GM13976 (cell line): ENCODE data around the gene SH3TC1.

Experiments
- DNase-seq: peaks from one replicate; pipeline ENCODE4 v3.0.0; 2012; ENCODE audit warnings: low spot score
- in situ Hi-C: fragments of 300-500 bp; cut with MboI; formaldehyde crosslinking; loops from one replicate; pipeline ENCODE4 v1.12.0; 2022; ENCODE audit warnings: low sequenced_read_pairs, mixed read lengths, inconsistent platforms; ENCODE audit not compliant: unreplicated experiment
- TF ChIP-seq, protein P1 (sequence below): IDR thresholded peaks from 2 replicates; pipeline ENCODE4 v1.5.1; 2012; ENCODE audit warnings: borderline replicate concordance, mild to moderate bottlenecking; ENCODE audit not compliant: insufficient read depth; ENCODE audit errors: extremely low read depth, missing control alignments, control extremely low read depth

Gene SH3TC1

DNA sequence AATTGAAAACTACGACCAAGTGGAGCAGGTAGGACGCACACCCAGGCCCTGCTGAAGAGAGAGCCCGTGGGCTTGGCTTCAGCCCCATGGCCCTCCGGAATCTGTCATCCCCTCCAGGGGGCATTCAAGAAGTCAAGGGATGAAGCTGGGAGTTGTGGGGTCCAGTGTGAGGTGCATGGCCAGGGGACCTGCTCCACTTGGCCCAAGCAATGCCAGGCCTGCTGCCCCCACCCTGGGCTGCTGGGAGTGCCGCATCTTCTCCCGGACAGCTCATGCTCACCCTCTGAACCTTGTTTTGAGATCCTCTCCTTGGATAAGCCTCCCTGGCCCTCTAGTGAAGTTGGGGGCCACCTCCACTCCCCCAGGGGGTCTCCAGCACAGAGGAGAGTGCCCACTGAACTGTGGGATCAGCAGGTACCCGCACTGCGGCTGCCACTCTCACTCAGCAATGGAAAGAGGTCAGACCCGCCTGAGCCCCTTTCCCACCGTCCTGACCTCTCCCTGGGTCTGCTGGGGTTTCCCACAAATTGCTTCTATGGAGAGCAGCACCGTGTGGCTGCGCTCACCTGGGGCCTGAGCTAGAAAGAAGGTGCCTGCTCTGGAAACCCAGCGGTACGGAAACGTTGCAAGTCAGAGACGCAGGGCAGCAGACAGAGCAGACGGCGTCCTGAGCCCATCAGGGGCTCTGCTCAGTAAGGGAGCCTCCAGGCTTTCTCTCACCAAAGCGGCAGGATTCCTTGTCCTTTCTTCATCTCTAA lies 35.5 kb upstream of the SH3TC1 start:
- no peak for DNase-seq
- in situ Hi-C loops: no loop called here
- TF ChIP-seq, protein P1, sequence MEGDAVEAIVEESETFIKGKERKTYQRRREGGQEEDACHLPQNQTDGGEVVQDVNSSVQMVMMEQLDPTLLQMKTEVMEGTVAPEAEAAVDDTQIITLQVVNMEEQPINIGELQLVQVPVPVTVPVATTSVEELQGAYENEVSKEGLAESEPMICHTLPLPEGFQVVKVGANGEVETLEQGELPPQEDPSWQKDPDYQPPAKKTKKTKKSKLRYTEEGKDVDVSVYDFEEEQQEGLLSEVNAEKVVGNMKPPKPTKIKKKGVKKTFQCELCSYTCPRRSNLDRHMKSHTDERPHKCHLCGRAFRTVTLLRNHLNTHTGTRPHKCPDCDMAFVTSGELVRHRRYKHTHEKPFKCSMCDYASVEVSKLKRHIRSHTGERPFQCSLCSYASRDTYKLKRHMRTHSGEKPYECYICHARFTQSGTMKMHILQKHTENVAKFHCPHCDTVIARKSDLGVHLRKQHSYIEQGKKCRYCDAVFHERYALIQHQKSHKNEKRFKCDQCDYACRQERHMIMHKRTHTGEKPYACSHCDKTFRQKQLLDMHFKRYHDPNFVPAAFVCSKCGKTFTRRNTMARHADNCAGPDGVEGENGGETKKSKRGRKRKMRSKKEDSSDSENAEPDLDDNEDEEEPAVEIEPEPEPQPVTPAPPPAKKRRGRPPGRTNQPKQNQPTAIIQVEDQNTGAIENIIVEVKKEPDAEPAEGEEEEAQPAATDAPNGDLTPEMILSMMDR: no peak

- in situ Hi-C loops: no loop called here
- DNase-seq: no peak
- TF ChIP-seq, protein P1: no peak
Measured at GRCh38 chr4:8164194-8164565, 34.9 kb upstream of the SH3TC1 start.

- in situ Hi-C loops: no loop called here
- DNase-seq: no peak
- TF ChIP-seq, protein P1: no peak
Measured at GRCh38 chr4:8164687-8165086, 34.4 kb upstream of the SH3TC1 start.

DNA sequence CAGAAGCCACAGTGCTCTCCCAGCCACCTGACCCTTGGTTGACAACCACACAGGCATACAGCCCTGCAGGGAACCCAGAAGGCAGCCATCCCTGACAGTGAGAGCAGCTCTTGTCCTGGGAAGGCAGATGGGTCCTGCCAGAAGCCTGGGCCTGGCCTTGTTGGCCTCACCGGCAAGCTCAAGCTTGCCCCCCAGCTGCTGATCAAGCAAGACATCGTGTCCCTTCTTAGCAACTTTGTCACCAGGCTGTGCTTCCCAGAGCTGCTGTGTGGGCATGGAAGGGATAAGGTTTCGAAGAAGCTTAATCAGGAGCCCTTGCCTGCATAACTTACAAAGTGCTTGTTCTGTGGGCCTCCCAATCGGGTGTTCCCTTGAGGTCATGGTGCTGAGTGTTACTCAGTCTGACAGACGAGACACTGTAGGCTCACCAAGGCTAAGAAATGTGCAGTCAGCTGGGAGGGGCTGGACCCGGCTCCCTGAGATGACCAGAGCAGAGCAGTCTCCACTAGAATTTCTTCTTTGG lies 33.7 kb upstream of the SH3TC1 start:
- TF ChIP-seq, protein P1: no peak
- DNase-seq: no peak
- in situ Hi-C loops: no loop called here

GRCh38 chr4:8167291-8167690 lies 31.8 kb upstream of the SH3TC1 start:
- TF ChIP-seq, protein P1: no peak
- no peak for DNase-seq
- in situ Hi-C loops: no loop called here

GRCh38 chr4:8167815-8168214 lies 31.3 kb upstream of the SH3TC1 start:
- TF ChIP-seq, protein P1: no peak
- no peak for DNase-seq
- in situ Hi-C loops: no loop called here
